ENCODE data around the gene LRRC72. TPM values are rescaled to one million over a fixed set of nuclear protein-coding genes. Genes with fewer than 3 reads are reported as not detected.

LRRC72 gene
- total RNA-seq, 3 donors from 2014 or later, result not detected

GRCh38 chr7:16542401-16542800 lies 15.8 kb downstream of the LRRC72 start:
- H3K36me3 ChIP-seq, result no peaks in the 10 kb centered on the region
- intact Hi-C loops (cut with DNase I; ENCODE audit: low total_unique reads), result no loop called here
- no peaks in the 10 kb centered on the region for H3K27me3 ChIP-seq
- TF ChIP-seq POLR2A (IDR thresholded peaks at IDR 0.05), result no peak
- no peak for TF ChIP-seq CTCF (IDR thresholded peaks at IDR 0.05)
- TF ChIP-seq POLR2AphosphoS5 (IDR thresholded peaks at IDR 0.05), result no peak
- H3K4me3 ChIP-seq, result no peak overlapping the region
- no peak overlapping the region for H3K27ac ChIP-seq
- no peaks in the 10 kb centered on the region for H3K4me1 ChIP-seq
- no peak for DNase-seq (ENCODE audit: low spot score in 2 of 2)
- H3K9me3 ChIP-seq, result no peaks in the 10 kb centered on the region

DNA sequence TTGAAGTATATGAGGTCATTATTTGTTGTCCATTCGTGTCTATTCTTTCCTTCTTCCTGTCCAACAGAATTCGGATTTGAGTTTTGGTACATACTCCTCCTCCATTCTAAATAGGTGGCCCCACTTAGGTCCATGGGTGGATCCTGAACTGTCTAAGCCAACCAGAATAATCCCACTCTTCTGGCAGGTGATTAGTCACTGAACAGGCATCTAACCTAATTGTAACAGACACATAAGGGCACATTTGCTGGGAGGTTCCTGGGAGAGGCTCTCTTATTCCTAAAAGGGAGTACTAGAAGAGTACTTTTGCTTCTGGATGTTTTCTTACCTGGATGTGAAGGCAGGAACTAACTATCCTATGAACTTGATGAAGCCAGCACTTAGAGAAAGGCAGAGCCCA lies 16.8 kb downstream of the LRRC72 start:
- Histone ChIP-seq H3K27me3 (no peaks in the 10 kb centered on the region), H3K9me3 (no peaks in the 10 kb centered on the region), H3K36me3 (no peaks in the 10 kb centered on the region), H3K27ac (no peak overlapping the region), H3K4me1 (no peaks in the 10 kb centered on the region), H3K4me3 (no peak overlapping the region)
- TF ChIP-seq POLR2AphosphoS5 (IDR thresholded peaks at IDR 0.05) (no peak), CTCF (IDR thresholded peaks at IDR 0.05) (no peak), POLR2A (IDR thresholded peaks at IDR 0.05) (no peak)
- intact Hi-C loops (cut with DNase I; ENCODE audit: low total_unique reads), result no loop called here
- no peak for DNase-seq (ENCODE audit: low spot score in 2 of 2)

DNA sequence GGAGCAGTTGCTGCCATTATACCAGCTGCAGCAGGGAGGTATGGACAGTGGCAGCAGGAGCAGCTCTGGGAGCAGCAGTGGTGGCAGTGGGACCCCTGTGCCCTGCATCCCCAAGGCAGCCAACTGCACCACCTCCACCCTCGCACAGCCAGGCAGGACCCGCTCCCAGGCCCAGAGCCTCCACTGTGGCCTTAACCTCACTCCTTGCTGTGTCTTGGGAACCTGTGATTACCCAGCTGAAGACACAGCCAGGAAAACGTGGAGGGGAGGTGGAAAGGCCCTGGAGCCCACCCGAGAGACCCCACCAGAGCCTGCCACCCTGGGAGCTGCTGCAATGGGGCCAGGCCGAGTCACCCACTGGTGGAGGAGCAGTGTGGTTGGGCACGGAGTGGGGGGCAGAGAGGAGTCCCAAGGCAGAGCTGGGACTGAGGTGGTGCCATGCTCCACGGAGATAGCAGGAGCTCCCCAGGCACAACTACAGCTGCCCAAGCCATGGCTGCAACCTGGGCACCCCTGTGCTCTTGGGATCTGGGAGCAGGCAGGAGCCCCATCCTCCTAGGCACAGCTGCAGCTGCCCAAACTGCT lies 20.4 kb downstream of the LRRC72 start:
- DNase-seq (ENCODE audit: low spot score in 2 of 2), result no peak
- Histone ChIP-seq H3K9me3 (no peaks in the 10 kb centered on the region), H3K4me1 (no peaks in the 10 kb centered on the region), H3K36me3 (no peaks in the 10 kb centered on the region), H3K27me3 (no peaks in the 10 kb centered on the region), H3K27ac (no peak overlapping the region), H3K4me3 (no peak overlapping the region)
- TF ChIP-seq CTCF (IDR thresholded peaks at IDR 0.05) (no peak), POLR2A (IDR thresholded peaks at IDR 0.05) (no peak), POLR2AphosphoS5 (IDR thresholded peaks at IDR 0.05) (no peak)
- intact Hi-C loops (cut with DNase I; ENCODE audit: low total_unique reads), result no loop called here

GRCh38 chr7:16548428-16548827 lies 21.8 kb downstream of the LRRC72 start:
- H3K36me3 ChIP-seq, result no peaks in the 10 kb centered on the region
- no peaks in the 10 kb centered on the region for H3K4me1 ChIP-seq
- H3K27me3 ChIP-seq, result no peaks in the 10 kb centered on the region
- H3K9me3 ChIP-seq, result no peaks in the 10 kb centered on the region
- intact Hi-C loops (cut with DNase I; ENCODE audit: low total_unique reads), result no loop called here
- DNase-seq (ENCODE audit: low spot score in 2 of 2), result no peak
- no peak overlapping the region for H3K27ac ChIP-seq
- no peak for TF ChIP-seq POLR2A (IDR thresholded peaks at IDR 0.05)
- TF ChIP-seq POLR2AphosphoS5 (IDR thresholded peaks at IDR 0.05), result no peak
- no peak for TF ChIP-seq CTCF (IDR thresholded peaks at IDR 0.05)
- H3K4me3 ChIP-seq, result no peak overlapping the region

GRCh38 chr7:16550671-16551070 lies 24.0 kb downstream of the LRRC72 start:
- Histone ChIP-seq H3K36me3 (no peaks in the 10 kb centered on the region), H3K27ac (no peak overlapping the region), H3K9me3 (no peaks in the 10 kb centered on the region), H3K4me1 (no peaks in the 10 kb centered on the region), H3K27me3 (no peaks in the 10 kb centered on the region), H3K4me3 (no peak overlapping the region)
- TF ChIP-seq POLR2A (IDR thresholded peaks at IDR 0.05), result no peak
- TF ChIP-seq POLR2AphosphoS5 (IDR thresholded peaks at IDR 0.05), result no peak
- no peak for TF ChIP-seq CTCF (IDR thresholded peaks at IDR 0.05)
- intact Hi-C loops (cut with DNase I; ENCODE audit: low total_unique reads), result loop anchor here (10.0 kb wide), 1 partner anchor 56 kb away; no protein-coding TSS in a partner anchor
- DNase-seq (ENCODE audit: low spot score in 2 of 2), result no peak

All from breast epithelium (tissue), 4 donors.